ENCODE measurements around the gene HOXC4. TPM values are rescaled to one million over a fixed set of nuclear protein-coding genes. Genes with fewer than 3 reads are reported as not detected.

Gene HOXC4
- polyA plus RNA-seq, 1 experiment, result 0.93 TPM

GRCh38 chr12:54016478-54016964, 37.1 kb upstream of the HOXC4 start:
- TF ChIP-seq CTCF (IDR thresholded peaks at IDR 0.05; ENCODE audit: insufficient read depth, low read depth, low read length), result no peak
- DNase-seq (ENCODE audit: low read depth), result peak; percentile 52
- POLR2A ChIA-PET, result interaction anchor here (0.8 kb wide), 1 partner anchor 10 kb away, joined by 4 read pairs; no protein-coding TSS in a partner anchor
- CTCF ChIA-PET, result interaction anchor here (1.3 to 2.9 kb wide), 8 partner anchors 10 to 199 kb away, joined by 4 to 22 read pairs (median 12); partner anchors contain the start of genes HOXC11, HOXC8 and HOXC9
- Histone ChIP-seq H3K36me3 (ENCODE audit: control insufficient read depth, insufficient read depth, low read length) (no peaks in the 10 kb centered on the region), H3K27me3 (ENCODE audit: control insufficient read depth, insufficient read depth, low read length) (peaks cover 11% of the 10 kb centered on the region), H3K4me3 (ENCODE audit: low read depth, low read length) (peak overlapping the region; percentile 72)

GRCh38 chr12:54017027-54017788, 36.4 kb upstream of the HOXC4 start:
- TF ChIP-seq CTCF (IDR thresholded peaks at IDR 0.05; ENCODE audit: insufficient read depth, low read depth, low read length), result peak; percentile 17; the same call in 1 of the 2 replicates
- DNase-seq (ENCODE audit: low read depth), result no peak
- POLR2A ChIA-PET, result interaction anchor here (0.5 to 0.8 kb wide), 4 partner anchors 8 to 16 kb away, joined by 3 to 9 read pairs (median 4); partner anchors contain the start of genes HOXC5 and HOXC8
- Histone ChIP-seq H3K4me3 (ENCODE audit: low read depth, low read length) (peak overlapping the region; percentile 72), H3K36me3 (ENCODE audit: control insufficient read depth, insufficient read depth, low read length) (no peaks in the 10 kb centered on the region), H3K27me3 (ENCODE audit: control insufficient read depth, insufficient read depth, low read length) (peaks cover 11% of the 10 kb centered on the region)
- CTCF ChIA-PET, result interaction anchor here (1.0 to 2.9 kb wide), 10 partner anchors 11 to 198 kb away, joined by 3 to 22 read pairs (median 9); partner anchors contain the start of genes HOXC11, HOXC8 and HOXC9

- no peak for TF ChIP-seq CTCF (IDR thresholded peaks at IDR 0.05; ENCODE audit: insufficient read depth, low read depth, low read length)
- Histone ChIP-seq H3K36me3 (ENCODE audit: control insufficient read depth, insufficient read depth, low read length) (no peaks in the 10 kb centered on the region), H3K27me3 (ENCODE audit: control insufficient read depth, insufficient read depth, low read length) (peaks cover 13% of the 10 kb centered on the region), H3K4me3 (ENCODE audit: low read depth, low read length) (peak overlapping the region; percentile 72)
- no peak for DNase-seq (ENCODE audit: low read depth)
- POLR2A ChIA-PET, result interaction anchor here (0.6 kb wide), 2 partner anchors 9 to 15 kb away, joined by 3 to 9 read pairs; partner anchors contain the start of genes HOXC5 and HOXC8
- CTCF ChIA-PET, result interaction anchor here (1.0 to 2.9 kb wide), 8 partner anchors 12 to 190 kb away, joined by 3 to 22 read pairs (median 9); partner anchors contain the start of genes HOXC11, HOXC8 and HOXC9
Measured at GRCh38 chr12:54017878-54018467, 35.7 kb upstream of the HOXC4 start.

GRCh38 chr12:54018468-54018984, 35.1 kb upstream of the HOXC4 start:
- ChIA-PET CTCF (interaction anchor here (2.9 kb wide), 1 partner anchor 183 kb away, joined by 18 read pairs; no protein-coding TSS in a partner anchor), POLR2A (no interaction called here)
- DNase-seq (ENCODE audit: low read depth), result no peak
- H3K36me3 ChIP-seq (ENCODE audit: control insufficient read depth, insufficient read depth, low read length), result no peaks in the 10 kb centered on the region
- H3K27me3 ChIP-seq (ENCODE audit: control insufficient read depth, insufficient read depth, low read length), result peaks cover 13% of the 10 kb centered on the region
- peak overlapping the region; percentile 72 for H3K4me3 ChIP-seq (ENCODE audit: low read depth, low read length)
- TF ChIP-seq CTCF (IDR thresholded peaks at IDR 0.05; ENCODE audit: insufficient read depth, low read depth, low read length), result no peak
